ENCODE data around the gene NDC80.

DNA sequence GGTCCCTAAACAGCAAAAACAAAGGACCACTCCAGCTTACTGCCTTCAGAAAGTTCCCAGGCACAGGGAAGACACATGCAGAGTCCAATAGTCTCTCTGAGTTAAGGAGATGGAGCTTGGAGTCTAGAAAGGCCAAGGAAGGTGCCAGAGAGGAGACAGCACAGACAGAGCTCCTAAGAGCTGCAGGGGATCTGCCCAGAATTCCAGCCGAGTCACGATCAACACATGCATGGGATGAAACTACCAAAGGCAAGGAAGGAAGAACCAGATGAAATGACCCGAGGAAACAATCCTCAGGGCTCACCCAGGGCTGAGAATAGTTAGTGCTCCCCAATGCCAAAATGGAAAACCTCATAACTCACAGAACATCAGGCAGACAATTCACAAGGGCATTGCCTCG, 15.5 kb upstream of the NDC80 start:
- TF ChIP-seq, protein P1, sequence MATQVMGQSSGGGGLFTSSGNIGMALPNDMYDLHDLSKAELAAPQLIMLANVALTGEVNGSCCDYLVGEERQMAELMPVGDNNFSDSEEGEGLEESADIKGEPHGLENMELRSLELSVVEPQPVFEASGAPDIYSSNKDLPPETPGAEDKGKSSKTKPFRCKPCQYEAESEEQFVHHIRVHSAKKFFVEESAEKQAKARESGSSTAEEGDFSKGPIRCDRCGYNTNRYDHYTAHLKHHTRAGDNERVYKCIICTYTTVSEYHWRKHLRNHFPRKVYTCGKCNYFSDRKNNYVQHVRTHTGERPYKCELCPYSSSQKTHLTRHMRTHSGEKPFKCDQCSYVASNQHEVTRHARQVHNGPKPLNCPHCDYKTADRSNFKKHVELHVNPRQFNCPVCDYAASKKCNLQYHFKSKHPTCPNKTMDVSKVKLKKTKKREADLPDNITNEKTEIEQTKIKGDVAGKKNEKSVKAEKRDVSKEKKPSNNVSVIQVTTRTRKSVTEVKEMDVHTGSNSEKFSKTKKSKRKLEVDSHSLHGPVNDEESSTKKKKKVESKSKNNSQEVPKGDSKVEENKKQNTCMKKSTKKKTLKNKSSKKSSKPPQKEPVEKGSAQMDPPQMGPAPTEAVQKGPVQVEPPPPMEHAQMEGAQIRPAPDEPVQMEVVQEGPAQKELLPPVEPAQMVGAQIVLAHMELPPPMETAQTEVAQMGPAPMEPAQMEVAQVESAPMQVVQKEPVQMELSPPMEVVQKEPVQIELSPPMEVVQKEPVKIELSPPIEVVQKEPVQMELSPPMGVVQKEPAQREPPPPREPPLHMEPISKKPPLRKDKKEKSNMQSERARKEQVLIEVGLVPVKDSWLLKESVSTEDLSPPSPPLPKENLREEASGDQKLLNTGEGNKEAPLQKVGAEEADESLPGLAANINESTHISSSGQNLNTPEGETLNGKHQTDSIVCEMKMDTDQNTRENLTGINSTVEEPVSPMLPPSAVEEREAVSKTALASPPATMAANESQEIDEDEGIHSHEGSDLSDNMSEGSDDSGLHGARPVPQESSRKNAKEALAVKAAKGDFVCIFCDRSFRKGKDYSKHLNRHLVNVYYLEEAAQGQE (IDR thresholded peaks at IDR 0.05; ENCODE audit: borderline replicate concordance) = no peak
- TF ChIP-seq EP300 (conservative IDR thresholded peaks at IDR 0.05; ENCODE audit: poor library complexity, severe bottlenecking) (no peak), EZH2 (IDR thresholded peaks at IDR 0.05; ENCODE audit: borderline replicate concordance, insufficient read depth, low read length, poor library complexity, severe bottlenecking) (no peak), POLR2AphosphoS5 (IDR thresholded peaks at IDR 0.05) (no peak), MXI1 (conservative IDR thresholded peaks at IDR 0.05; ENCODE audit: poor library complexity, severe bottlenecking) (no peak), TAF1 (IDR thresholded peaks at IDR 0.05; ENCODE audit: low read depth) (no peak)
- TF ChIP-seq, protein P2, sequence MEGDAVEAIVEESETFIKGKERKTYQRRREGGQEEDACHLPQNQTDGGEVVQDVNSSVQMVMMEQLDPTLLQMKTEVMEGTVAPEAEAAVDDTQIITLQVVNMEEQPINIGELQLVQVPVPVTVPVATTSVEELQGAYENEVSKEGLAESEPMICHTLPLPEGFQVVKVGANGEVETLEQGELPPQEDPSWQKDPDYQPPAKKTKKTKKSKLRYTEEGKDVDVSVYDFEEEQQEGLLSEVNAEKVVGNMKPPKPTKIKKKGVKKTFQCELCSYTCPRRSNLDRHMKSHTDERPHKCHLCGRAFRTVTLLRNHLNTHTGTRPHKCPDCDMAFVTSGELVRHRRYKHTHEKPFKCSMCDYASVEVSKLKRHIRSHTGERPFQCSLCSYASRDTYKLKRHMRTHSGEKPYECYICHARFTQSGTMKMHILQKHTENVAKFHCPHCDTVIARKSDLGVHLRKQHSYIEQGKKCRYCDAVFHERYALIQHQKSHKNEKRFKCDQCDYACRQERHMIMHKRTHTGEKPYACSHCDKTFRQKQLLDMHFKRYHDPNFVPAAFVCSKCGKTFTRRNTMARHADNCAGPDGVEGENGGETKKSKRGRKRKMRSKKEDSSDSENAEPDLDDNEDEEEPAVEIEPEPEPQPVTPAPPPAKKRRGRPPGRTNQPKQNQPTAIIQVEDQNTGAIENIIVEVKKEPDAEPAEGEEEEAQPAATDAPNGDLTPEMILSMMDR (IDR thresholded peaks at IDR 0.05; ENCODE audit: poor library complexity, severe bottlenecking) = no peak
